GM12892 (cell line): ENCODE measurements around the gene P2RY12.

Experiments used
- POLR2A ChIP-seq: IDR thresholded peaks from 2 replicates; pipeline ENCODE4 v1.6.1; 2011; ENCODE audit warnings: low read depth, low read length, control low read depth
- POLR2AphosphoS5 ChIP-seq: IDR thresholded peaks from 2 replicates; pipeline ENCODE4 v1.6.1; 2011; ENCODE audit warnings: low read depth, low read length, control low read depth
- TAF1 ChIP-seq: IDR thresholded peaks from 2 replicates; pipeline ENCODE4 v1.6.1; 2011; ENCODE audit warnings: low read depth, mild to moderate bottlenecking, control low read depth, low read length, borderline replicate concordance

DNA sequence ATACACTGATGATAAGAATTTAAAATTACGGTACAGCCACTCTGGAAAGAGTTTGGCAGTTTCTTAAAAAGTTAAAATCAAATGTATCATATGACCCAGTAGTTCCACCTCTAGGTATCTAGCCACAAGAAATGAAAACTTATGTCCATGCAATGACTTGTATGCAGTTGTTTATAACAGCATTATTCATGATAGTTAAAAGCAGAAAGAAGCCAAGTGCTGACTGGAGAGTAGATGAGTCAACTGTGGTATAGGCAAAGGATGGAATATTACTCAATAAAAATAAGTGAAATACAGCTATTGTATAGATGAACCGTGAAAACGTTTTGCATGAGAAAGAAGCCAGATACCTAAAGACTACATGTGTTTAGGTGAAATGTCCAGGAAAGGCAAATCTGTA is 82.8 kb downstream of the P2RY12 start:
- no peak for TF ChIP-seq TAF1
- TF ChIP-seq POLR2AphosphoS5: no peak
- no peak for TF ChIP-seq POLR2A
